Middle frontal gyrus (tissue), 1 donor: ENCODE data around the gene CCDC182.
A peak's percentile ranks its signal among the peaks of the same experiment; 100 is the strongest.

Experiments used
- DNase-seq: peaks from one replicate; pipeline ENCODE4 v3.0.0-alpha.2; 2015; ENCODE audit warnings: low spot score; ENCODE audit errors: extremely low spot score

CCDC182 gene

GRCh38 chr17:57730026-57730701, 14.9 kb downstream of the CCDC182 start:
- DNase-seq, result no peak

- no peak for DNase-seq
Observed at GRCh38 chr17:57727630-57728175, 17.4 kb downstream of the CCDC182 start.

- no peak for DNase-seq
Observed at GRCh38 chr17:57726838-57727237, 18.3 kb downstream of the CCDC182 start.

- no peak for DNase-seq
Observed at GRCh38 chr17:57726213-57726790, 18.8 kb downstream of the CCDC182 start.

- no peak for DNase-seq
Observed at GRCh38 chr17:57724729-57725125, 20.4 kb downstream of the CCDC182 start.

GRCh38 chr17:57724026-57724728, 20.9 kb downstream of the CCDC182 start:
- no peak for DNase-seq

- no peak for DNase-seq
Observed at GRCh38 chr17:57723427-57724025, 21.6 kb downstream of the CCDC182 start.

- DNase-seq, result no peak
Observed at GRCh38 chr17:57722704-57723043, 22.4 kb downstream of the CCDC182 start.

- no peak for DNase-seq
Observed at GRCh38 chr17:57721967-57722703, 23.0 kb downstream of the CCDC182 start.

GRCh38 chr17:57720386-57721035, 24.6 kb downstream of the CCDC182 start:
- no peak for DNase-seq

GRCh38 chr17:57718878-57719277, 26.2 kb downstream of the CCDC182 start:
- DNase-seq, result no peak

GRCh38 chr17:57715981-57716380, 29.1 kb downstream of the CCDC182 start:
- DNase-seq, result no peak

- DNase-seq, result no peak
Observed at GRCh38 chr17:57714665-57715180, 30.4 kb downstream of the CCDC182 start.

- no peak for DNase-seq
Observed at GRCh38 chr17:57713140-57713539, 32.0 kb downstream of the CCDC182 start.

- DNase-seq, result no peak
Observed at GRCh38 chr17:57708410-57708809, 36.7 kb downstream of the CCDC182 start.

GRCh38 chr17:57707892-57708291, 37.2 kb downstream of the CCDC182 start:
- peak; percentile 11 for DNase-seq

GRCh38 chr17:57706761-57707160, 38.3 kb downstream of the CCDC182 start:
- no peak for DNase-seq

GRCh38 chr17:57705921-57706695, 39.0 kb downstream of the CCDC182 start:
- DNase-seq, result no peak

- DNase-seq, result no peak
Observed at GRCh38 chr17:57704448-57704847, 40.7 kb downstream of the CCDC182 start.

- no peak for DNase-seq
Observed at GRCh38 chr17:57703273-57703672, 41.8 kb downstream of the CCDC182 start.
